H1 (cell line): ENCODE measurements around the gene MPPED2. TPM values are rescaled to one million over a fixed set of nuclear protein-coding genes. Genes with fewer than 3 reads are reported as not detected.

Experiments
- polyA plus RNA-seq, 7 experiments: library from polyadenylated mRNA; depleted of rRNA in 3 of 7; stranded (reverse) in 5 of 7; unstranded in 2 of 7; fragments of >200 nt in 5 of 7; fragments of 200-250 nt in 2 of 7; gene quantifications; 1 replicate in 5 of 7; 2 replicates in 1 of 7; 4 replicates in 1 of 7; pipeline versions ENCODE4 v1.2.1 to v1.2.3, GENCODE V29; 2011 to 2013; ENCODE audit warnings: missing spikeins in 2 of 7, mixed read lengths in 2 of 7
- total RNA-seq: library from RNA; stranded (reverse); fragmentation: NEBNext Ultra II Directional; extraction: Animal tissue kit (Norgen Biotek cat#: 25700); gene quantifications from 2 replicates; pipeline ENCODE4 v1.2.1, GENCODE V29; 2021
- TF ChIP-seq, protein P1 (sequence below): IDR thresholded peaks from 2 replicates; pipeline ENCODE4 v1.6.1; 2011; ENCODE audit warnings: low read depth, mild to moderate bottlenecking, low read length; ENCODE audit not compliant: insufficient read depth

The MPPED2 gene
- total and polyA plus RNA-seq, 2 of the 8 experiments (the other 6 are each of a cell fraction or from before 2014, with no cell fraction given) = 1.3 to 3.5 TPM

DNA sequence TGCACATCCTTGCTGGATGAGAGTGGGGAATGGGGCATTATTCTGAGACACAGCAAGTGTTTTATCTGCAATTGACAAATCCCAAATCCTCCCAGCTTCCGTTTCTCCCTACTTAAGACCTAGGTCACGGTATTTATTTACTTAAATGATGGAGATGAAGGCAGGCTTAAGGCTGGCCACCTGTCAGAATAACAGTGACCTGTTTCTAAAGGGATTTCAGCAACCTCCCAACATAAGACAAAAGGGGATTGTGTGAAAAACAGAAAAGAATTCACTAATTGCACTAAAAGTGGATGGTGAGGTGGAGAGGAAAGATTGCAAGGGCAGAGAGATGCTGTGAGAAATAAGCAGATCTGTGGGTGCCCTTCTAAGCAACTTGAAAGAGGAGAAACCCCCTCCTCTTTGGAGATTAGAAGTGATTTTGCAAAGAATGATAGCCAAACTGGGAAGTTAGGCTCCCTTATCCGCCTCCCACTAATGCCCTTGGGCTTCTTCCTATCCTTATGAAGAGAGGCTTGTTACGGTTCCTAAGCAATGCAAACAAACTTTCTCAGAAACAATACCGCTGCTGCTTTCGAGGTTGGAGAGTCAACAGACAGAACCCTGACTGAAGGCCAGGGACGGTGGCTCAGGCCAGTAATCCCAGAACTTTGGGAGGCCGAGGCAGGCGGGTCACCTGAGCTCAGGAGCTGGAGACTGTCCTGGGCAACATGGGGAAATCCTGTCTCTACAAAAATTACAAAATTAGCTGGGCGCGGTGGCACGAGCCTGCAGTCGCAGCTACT lies 179.0 kb downstream of the MPPED2 start (continued):
- TF ChIP-seq, protein P1, sequence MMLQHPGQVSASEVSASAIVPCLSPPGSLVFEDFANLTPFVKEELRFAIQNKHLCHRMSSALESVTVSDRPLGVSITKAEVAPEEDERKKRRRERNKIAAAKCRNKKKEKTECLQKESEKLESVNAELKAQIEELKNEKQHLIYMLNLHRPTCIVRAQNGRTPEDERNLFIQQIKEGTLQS = no peak
